Measurements from ENCODE around the gene NTM. TPM values are rescaled to one million over a fixed set of nuclear protein-coding genes. Genes with fewer than 3 reads are reported as not detected.

Gene NTM
- total RNA-seq, 1 experiment from 2014 or later, result not detected

GRCh38 chr11:131947511-131947910 is 577.1 kb downstream of the NTM start (continued):
- TF ChIP-seq REST (IDR thresholded peaks at IDR 0.05; ENCODE audit: low read depth) (no peak), POLR2AphosphoS5 (IDR thresholded peaks at IDR 0.05; ENCODE audit: low read depth, low read length) (no peak), SRF (IDR thresholded peaks at IDR 0.05; ENCODE audit: low read depth) (no peak), ELF1 (IDR thresholded peaks at IDR 0.05; ENCODE audit: borderline replicate concordance, low read depth) (no peak)

DNA sequence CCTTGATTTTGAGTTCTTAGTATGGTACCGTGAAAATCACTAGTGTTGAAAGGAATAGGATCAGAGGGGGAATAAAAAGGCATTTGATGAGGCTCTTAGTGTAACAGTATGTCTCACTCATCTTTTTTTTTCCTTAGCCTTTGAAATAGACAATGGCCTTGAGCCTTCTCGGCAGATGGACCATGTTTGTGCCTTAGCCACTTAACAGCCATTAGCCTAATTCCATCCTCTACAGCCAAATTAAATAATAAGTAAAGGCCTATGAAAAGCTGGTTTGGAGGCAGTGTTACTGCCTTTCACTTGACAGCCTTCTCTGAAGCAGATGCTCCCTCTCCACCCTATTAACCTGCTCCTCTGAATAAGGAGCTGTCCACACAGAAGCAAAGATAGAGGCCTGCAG is 580.7 kb downstream of the NTM start:
- Histone ChIP-seq H3K79me2 (ENCODE audit: insufficient read depth, low read length) (no peaks in the 10 kb centered on the region), H3K36me3 (ENCODE audit: control insufficient read depth in 1 of 2, insufficient read depth in 2 of 2, low read length in 2 of 2) (no peaks in the 10 kb centered on the region), H2AFZ (ENCODE audit: low read depth, low read length, poor library complexity, severe bottlenecking) (no peak overlapping the region), H3K9me2 (ENCODE audit: insufficient read depth) (no peaks in the 10 kb centered on the region), H3K4me2 (ENCODE audit: low read length) (no peak overlapping the region), H3K9ac (ENCODE audit: low read length) (no peak overlapping the region), H3K27me3 (ENCODE audit: insufficient read depth, low read length) (no peaks in the 10 kb centered on the region), H3K27ac (ENCODE audit: low read depth, low read length) (no peak overlapping the region), H4K20me1 (ENCODE audit: insufficient read depth) (no peaks in the 10 kb centered on the region), H3K9me3 (ENCODE audit: control insufficient read depth in 1 of 2, insufficient read depth in 1 of 2, low read depth in 1 of 2, low read length in 2 of 2) (peaks cover 6 to 19% of the 10 kb centered on the region in 2 experiments; a peak in 2 of 4 replicates), H3K4me1 (ENCODE audit: control insufficient read depth in 1 of 2, insufficient read depth in 2 of 2, low read length in 2 of 2) (no peaks in the 10 kb centered on the region), H3K4me3 (replicated peaks in 1 of 2; ENCODE audit: low read depth in 1 of 2, low read length in 2 of 2) (no peak overlapping the region)
- DNase-seq (ENCODE audit: low read depth, low spot score), result no peak
- POLR2A ChIA-PET, result no interaction called here
- TF ChIP-seq JUND (IDR thresholded peaks at IDR 0.05) (no peak), REST (IDR thresholded peaks at IDR 0.05; ENCODE audit: low read depth) (no peak), ZBTB33 (IDR thresholded peaks at IDR 0.05; ENCODE audit: extremely low read depth, insufficient replicate concordance, low read length) (no peak)
- RAD21 ChIA-PET (ENCODE audit: low non-redundant PET in 1 of 2, low total read pairs in 2 of 2, uncharacterized antibody in 2 of 2, unreplicated experiment in 2 of 2), result no interaction called here
- CTCF ChIA-PET, result no interaction called here
- no peak for ATAC-seq
- BruUV-seq (replicated peaks), result no TSS peak
- intact Hi-C loops (cut with micrococcal nuclease), result no loop called here

Measured in HCT116 (cell line).